H9 (cell line): ENCODE measurements around the gene HMGA1. TPM values are rescaled to one million over a fixed set of nuclear protein-coding genes. Genes with fewer than 3 reads are reported as not detected.

Experiments
- DNase-seq: peaks from one replicate; pipeline ENCODE4 v3.0.0-alpha.2; 2017
- H2AFZ ChIP-seq: one replicate; pipeline ENCODE4 v1.6.1; 2013; ENCODE audit warnings: mild to moderate bottlenecking, low read length, control low read depth, moderate library complexity
- H2AK5ac ChIP-seq: 2 replicates; pipeline ENCODE4 v1.6.1; 2013; ENCODE audit warnings: low read length, control low read depth, mixed read lengths; ENCODE audit not compliant: insufficient read length
- H2BK120ac ChIP-seq: one replicate; pipeline ENCODE4 v1.6.1; 2013; ENCODE audit warnings: low read depth, mild to moderate bottlenecking, low read length, control low read depth, inconsistent platforms; ENCODE audit not compliant: poor library complexity, severe bottlenecking
- H2BK12ac ChIP-seq: 2 replicates; pipeline ENCODE4 v1.6.1; 2013; ENCODE audit warnings: low read length, control low read depth, mixed read lengths, low read depth; ENCODE audit not compliant: insufficient read length
- H2BK15ac ChIP-seq: 2 replicates; pipeline ENCODE4 v1.6.1; 2013; ENCODE audit warnings: low read depth, low read length, control low read depth
- H2BK20ac ChIP-seq: one replicate; pipeline ENCODE4 v1.6.1; 2013; ENCODE audit warnings: low read depth, mild to moderate bottlenecking, low read length, control low read depth, inconsistent platforms; ENCODE audit not compliant: poor library complexity, severe bottlenecking
- H2BK5ac ChIP-seq: 2 replicates; pipeline ENCODE4 v1.6.1; 2013; ENCODE audit warnings: low read length, control low read depth, mixed read lengths; ENCODE audit not compliant: insufficient read length
- H3K14ac ChIP-seq: 2 replicates; pipeline ENCODE4 v1.6.1; 2013; ENCODE audit warnings: low read length, control low read depth; ENCODE audit not compliant: insufficient read depth
- H3K18ac ChIP-seq: 2 replicates; pipeline ENCODE4 v1.6.1; 2013; ENCODE audit warnings: low read depth, mild to moderate bottlenecking, mixed read lengths, low read length, control low read depth; ENCODE audit not compliant: insufficient read length
- H3K23ac ChIP-seq: 2 replicates; pipeline ENCODE4 v1.6.1; 2013; ENCODE audit warnings: low read length, control low read depth, mixed read lengths, low read depth; ENCODE audit not compliant: insufficient read length
- H3K23me2 ChIP-seq: 2 replicates; pipeline ENCODE4 v1.6.1; 2013; ENCODE audit warnings: low read depth, mild to moderate bottlenecking, mixed read lengths, low read length, control low read depth; ENCODE audit not compliant: insufficient read length, poor library complexity, severe bottlenecking
- H3K27ac ChIP-seq: 2 replicates; pipeline ENCODE4 v1.5.1; 2013; ENCODE audit warnings: low read length, control low read depth, mixed read lengths, low read depth; ENCODE audit not compliant: insufficient read length
- H3K27me3 ChIP-seq: 2 replicates; pipeline ENCODE4 v1.6.1; 2013; ENCODE audit warnings: low read length, control low read depth, inconsistent platforms; ENCODE audit not compliant: insufficient read depth
- H3K4ac ChIP-seq: 2 replicates; pipeline ENCODE4 v1.6.1; 2013; ENCODE audit warnings: low read depth, mild to moderate bottlenecking, control low read depth, inconsistent platforms, low read length, moderate library complexity
- H3K4me1 ChIP-seq: 2 replicates; pipeline ENCODE4 v1.6.1; 2013; ENCODE audit warnings: low read length, control low read depth, inconsistent platforms; ENCODE audit not compliant: insufficient read depth
- H3K4me2 ChIP-seq: 2 replicates; pipeline ENCODE4 v1.6.1; 2013; ENCODE audit warnings: low read length, control low read depth, mixed read lengths; ENCODE audit not compliant: insufficient read length, insufficient read depth
- H3K56ac ChIP-seq: 2 replicates; pipeline ENCODE4 v1.6.1; 2013; ENCODE audit warnings: low read depth, mild to moderate bottlenecking, mixed read lengths, low read length, control low read depth; ENCODE audit not compliant: insufficient read length
- H3K79me1 ChIP-seq: 2 replicates; pipeline ENCODE4 v1.6.1; 2013; ENCODE audit warnings: low read depth, mild to moderate bottlenecking, moderate library complexity, low read length, control low read depth, inconsistent platforms; ENCODE audit not compliant: insufficient read depth, poor library complexity, severe bottlenecking
- H3K79me2 ChIP-seq: 2 replicates; pipeline ENCODE4 v1.6.1; 2013; ENCODE audit warnings: low read length, control low read depth, inconsistent platforms; ENCODE audit not compliant: insufficient read depth
- H3K9ac ChIP-seq: 2 replicates; pipeline ENCODE4 v1.6.1; 2013; ENCODE audit warnings: low read length, control low read depth, mixed read lengths; ENCODE audit not compliant: insufficient read length; ENCODE audit errors: extremely low read depth
- H3K9me3 ChIP-seq: one replicate; pipeline ENCODE4 v1.6.1; 2013; ENCODE audit warnings: low read depth, low read length, inconsistent platforms; ENCODE audit not compliant: control insufficient read depth
- H3T11ph ChIP-seq: one replicate; pipeline ENCODE4 v1.6.1; 2013; ENCODE audit warnings: mild to moderate bottlenecking, low read length, control low read depth, inconsistent platforms
- H4K20me1 ChIP-seq: one replicate; pipeline ENCODE4 v1.6.1; 2013; ENCODE audit not compliant: control insufficient read depth, insufficient read length, insufficient read depth
- H4K5ac ChIP-seq: 2 replicates; pipeline ENCODE4 v1.6.1; 2013; ENCODE audit warnings: low read depth, mild to moderate bottlenecking, mixed read lengths, low read length, control low read depth; ENCODE audit not compliant: insufficient read length
- H4K8ac ChIP-seq: replicated peaks from 2 replicates; pipeline ENCODE4 v1.6.1; 2013; ENCODE audit warnings: low read length, control low read depth, mixed read lengths, low read depth; ENCODE audit not compliant: insufficient read length
- H4K91ac ChIP-seq: 2 replicates; pipeline ENCODE4 v1.6.1; 2013; ENCODE audit warnings: low read depth, mild to moderate bottlenecking, moderate library complexity, mixed read lengths, low read length, control low read depth; ENCODE audit not compliant: insufficient read length
- H3K27ac Mint-ChIP-seq, 3 experiments: 2 replicates in 2 of 3; 3 replicates in 1 of 3; pipeline ENCODE4 v1.8.0; 2020 to 2021; ENCODE audit warnings: mixed read lengths in 3 of 3, mild to moderate bottlenecking in 1 of 3, moderate library complexity in 1 of 3
- H3K27me3 Mint-ChIP-seq: 2 replicates; pipeline ENCODE4 v1.8.0; 2021; ENCODE audit warnings: low read depth, mild to moderate bottlenecking, moderate library complexity, mixed read lengths
- H3K36me3 Mint-ChIP-seq, 3 experiments: 2 replicates in 2 of 3; 3 replicates in 1 of 3; pipeline ENCODE4 v1.8.0; 2020 to 2021; ENCODE audit warnings: low read depth in 3 of 3, mixed read lengths in 3 of 3; ENCODE audit not compliant: insufficient read depth in 1 of 3
- H3K4me1 Mint-ChIP-seq, 2 experiments: 2 replicates each; pipeline ENCODE4 v1.8.0; 2020; ENCODE audit warnings: mixed read lengths in 2 of 2
- H3K4me3 Mint-ChIP-seq, 2 experiments: 2 replicates in 1 of 2; 3 replicates in 1 of 2; pipeline ENCODE4 v1.8.0; 2020 to 2021; ENCODE audit warnings: mild to moderate bottlenecking in 2 of 2, mixed read lengths in 2 of 2, moderate library complexity in 1 of 2
- H3K9me3 Mint-ChIP-seq, 2 experiments: 2 replicates in 1 of 2; 3 replicates in 1 of 2; pipeline ENCODE4 v1.8.0; 2020; ENCODE audit warnings: mild to moderate bottlenecking in 2 of 2, mixed read lengths in 2 of 2, moderate library complexity in 1 of 2
- WGBS: extraction: QIAGEN DNeasy Blood & Tissue Kit; methylation state at CpG from one replicate; pipeline ENCODE4 v1.1.7; 2013; ENCODE audit warnings: missing lambda C conversion rate, low lambda C conversion rate, mixed read lengths; ENCODE audit not compliant: insufficient read length; ENCODE audit errors: extremely low coverage; 5-methylcytosine and 5-hydroxymethylcytosine counted together
- total RNA-seq: library from RNA; stranded (reverse); gene quantifications from 2 replicates; pipeline ENCODE4 v1.2.1, GENCODE V29; 2021
- TF ChIP-seq, protein P1 (sequence below): fragments of 200-600 bp; sonication (generic); conservative IDR thresholded peaks from 3 replicates; pipeline ENCODE4 v1.8.0; 2021; ENCODE audit warnings: antibody characterized with exemption, mild to moderate bottlenecking

The HMGA1 gene
- total RNA-seq, 1 experiment from 2014 or later = 2,116 TPM

DNA sequence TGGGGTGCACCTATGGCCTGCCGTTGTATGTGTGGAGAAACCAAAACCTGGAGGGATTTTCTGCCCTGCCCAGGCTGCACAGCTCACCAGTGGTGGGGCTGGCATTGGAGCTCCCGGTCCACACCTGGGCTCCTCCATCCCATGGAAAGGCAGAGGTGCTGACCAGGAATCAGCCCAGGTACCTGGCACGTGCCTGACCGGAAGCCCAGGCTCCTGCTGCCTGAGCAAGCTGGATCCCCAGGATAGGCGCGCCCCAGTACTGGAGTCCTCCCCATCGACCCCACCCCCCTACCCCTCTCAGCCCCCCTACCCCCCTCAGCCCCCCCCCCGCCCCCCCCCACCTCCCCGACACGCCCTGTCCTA is 39.9 kb upstream of the HMGA1 start:
- WGBS = no CpG with 5 or more reads among the region's 10 CpGs
- no peaks in the 10 kb centered on the region for H3K79me2 ChIP-seq
- H4K8ac ChIP-seq = no peak overlapping the region
- H3K23me2 ChIP-seq = no peaks in the 10 kb centered on the region
- H3K4ac ChIP-seq = no peak overlapping the region
- peaks cover 3% of the 10 kb centered on the region; the same call in 1 of the 2 replicates for H3K4me1 ChIP-seq
- no peaks in the 10 kb centered on the region for H3K79me1 ChIP-seq
- no peak for DNase-seq
- H2BK15ac ChIP-seq = no peak overlapping the region
- H2AK5ac ChIP-seq = no peak overlapping the region
- H4K5ac ChIP-seq = no peak overlapping the region
- Mint-ChIP-seq H3K4me3 (no peak overlapping the region), H3K36me3 (peaks cover 0 to 7% (median 2%) of the 10 kb centered on the region in 3 experiments; a peak in 2 of 7 replicates), H3K9me3 (peaks cover 0 to 10% of the 10 kb centered on the region in 2 experiments; a peak in 2 of 5 replicates), H3K27me3 (peaks cover 14% of the 10 kb centered on the region), H3K27ac (peak overlapping the region in 1 of 3 experiments; percentile 65; a peak in 1 of 7 replicates), H3K4me1 (peaks cover 22 to 24% of the 10 kb centered on the region in 2 experiments)
- no peak overlapping the region for H3K27ac ChIP-seq
- no peak overlapping the region for H3K14ac ChIP-seq
- no peak overlapping the region for H3K9ac ChIP-seq
- TF ChIP-seq, protein P1, sequence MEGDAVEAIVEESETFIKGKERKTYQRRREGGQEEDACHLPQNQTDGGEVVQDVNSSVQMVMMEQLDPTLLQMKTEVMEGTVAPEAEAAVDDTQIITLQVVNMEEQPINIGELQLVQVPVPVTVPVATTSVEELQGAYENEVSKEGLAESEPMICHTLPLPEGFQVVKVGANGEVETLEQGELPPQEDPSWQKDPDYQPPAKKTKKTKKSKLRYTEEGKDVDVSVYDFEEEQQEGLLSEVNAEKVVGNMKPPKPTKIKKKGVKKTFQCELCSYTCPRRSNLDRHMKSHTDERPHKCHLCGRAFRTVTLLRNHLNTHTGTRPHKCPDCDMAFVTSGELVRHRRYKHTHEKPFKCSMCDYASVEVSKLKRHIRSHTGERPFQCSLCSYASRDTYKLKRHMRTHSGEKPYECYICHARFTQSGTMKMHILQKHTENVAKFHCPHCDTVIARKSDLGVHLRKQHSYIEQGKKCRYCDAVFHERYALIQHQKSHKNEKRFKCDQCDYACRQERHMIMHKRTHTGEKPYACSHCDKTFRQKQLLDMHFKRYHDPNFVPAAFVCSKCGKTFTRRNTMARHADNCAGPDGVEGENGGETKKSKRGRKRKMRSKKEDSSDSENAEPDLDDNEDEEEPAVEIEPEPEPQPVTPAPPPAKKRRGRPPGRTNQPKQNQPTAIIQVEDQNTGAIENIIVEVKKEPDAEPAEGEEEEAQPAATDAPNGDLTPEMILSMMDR = no peak
- H3K9me3 ChIP-seq = no peaks in the 10 kb centered on the region
- H4K91ac ChIP-seq = no peak overlapping the region
- no peak overlapping the region for H3K18ac ChIP-seq
- no peaks in the 10 kb centered on the region for H3K27me3 ChIP-seq
- H3K23ac ChIP-seq = no peak overlapping the region
- H4K20me1 ChIP-seq = no peaks in the 10 kb centered on the region
- no peak overlapping the region for H2BK5ac ChIP-seq
- no peak overlapping the region for H2BK20ac ChIP-seq
- H2AFZ ChIP-seq = no peak overlapping the region
- no peak overlapping the region for H3T11ph ChIP-seq
- H3K4me2 ChIP-seq = peak overlapping the region; percentile 7
- H2BK12ac ChIP-seq = no peak overlapping the region
- no peak overlapping the region for H3K56ac ChIP-seq
- H2BK120ac ChIP-seq = no peak overlapping the region
